DMS 273 (cell line): ENCODE data around the gene KIF27.
"Not testable (repeated sequence)": the region's sequence is repeated elsewhere in the genome, so short reads cannot be mapped to it uniquely, and the experiment has no call there.

Experiments used
- DNase-seq: peaks from one replicate; lab custom pipeline; 2025; ENCODE audit not compliant: unreplicated experiment; lab: John Stamatoyannopoulos, UW

KIF27 gene

DNA sequence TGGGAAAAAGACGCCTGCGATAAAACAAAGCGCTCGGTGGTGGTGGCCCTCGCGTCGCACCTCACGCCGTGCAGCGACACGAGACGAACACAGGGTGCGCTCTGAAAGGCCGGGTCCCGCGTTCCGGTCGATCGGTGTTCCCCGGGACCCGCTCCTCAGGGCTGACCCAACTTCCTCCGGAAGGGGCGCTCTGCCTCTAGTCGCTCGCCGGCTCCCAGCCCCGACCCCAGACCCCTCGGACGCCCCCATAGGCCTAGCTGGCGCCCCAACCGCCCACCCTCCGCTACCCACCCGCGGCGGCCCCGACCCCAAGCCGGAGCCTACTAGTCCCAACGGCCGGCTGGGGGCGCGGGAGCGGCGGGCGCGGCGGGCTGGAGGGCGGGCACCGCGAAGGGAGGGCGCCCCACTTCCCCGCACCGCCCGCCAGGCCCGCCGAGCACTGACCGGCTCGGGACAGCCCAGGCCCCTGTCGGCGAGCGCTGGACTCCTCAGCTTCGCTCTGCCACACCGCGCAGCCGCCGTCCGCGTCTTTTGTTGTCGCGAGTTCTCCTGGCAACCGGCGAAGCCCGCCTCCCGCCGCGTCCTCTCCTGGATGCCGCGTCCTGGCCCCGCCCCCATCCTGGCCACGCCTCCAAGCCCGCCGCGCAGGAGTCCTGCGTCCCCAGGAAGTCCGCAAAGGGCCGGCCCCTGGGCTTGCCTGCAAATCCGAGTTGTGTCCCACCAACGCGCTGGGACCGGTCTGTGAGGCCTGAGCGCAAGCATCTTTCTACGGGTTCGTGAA, at the start of gene KIF27:
Gene KIF27 (minus strand): TSS at position 506 of the 781 bp plus-strand sequence. CDS start 5,841 bp downstream, outside the sequence.
- peak; percentile 98 for DNase-seq

DNA sequence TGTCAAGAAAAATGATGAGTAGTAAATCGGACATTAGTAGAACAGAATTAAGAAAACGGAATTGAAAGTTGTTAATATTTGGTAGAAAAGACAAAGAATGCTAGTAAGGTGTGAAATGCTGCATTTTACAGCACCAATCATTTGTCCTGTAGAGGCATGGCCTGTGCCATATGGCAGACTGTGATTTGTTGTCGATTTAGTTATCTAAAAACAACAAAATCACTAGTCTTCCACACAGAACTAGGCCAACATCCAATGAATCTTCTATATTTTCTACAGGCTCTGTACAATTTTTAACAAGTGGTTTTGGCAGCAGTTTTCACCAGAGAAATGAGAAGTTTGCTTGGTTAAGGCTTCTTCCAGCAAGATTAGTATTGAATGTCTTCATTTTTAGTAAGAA, 48.4 kb upstream of the KIF27 start:
- DNase-seq, result peak; percentile 9

DNA sequence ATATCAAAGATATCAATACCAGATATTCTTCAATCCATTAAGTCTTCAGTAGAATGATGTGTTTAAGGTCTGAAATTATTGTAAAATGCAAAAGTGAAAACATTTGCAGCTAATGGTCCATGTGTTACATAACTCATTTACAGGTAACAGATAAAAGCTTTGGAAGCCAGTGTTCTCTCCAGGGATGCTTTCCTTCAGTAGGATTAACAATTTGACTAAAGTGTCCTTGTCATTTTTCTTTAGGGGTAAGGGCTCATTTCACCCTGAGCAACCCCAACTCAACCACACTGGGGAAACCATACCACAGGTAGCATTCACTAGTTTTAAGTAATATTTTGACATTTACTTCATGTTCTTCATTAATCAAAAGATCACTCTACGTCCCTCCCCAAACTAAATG, 45.8 kb upstream of the KIF27 start:
- DNase-seq, result peak; percentile 34

DNA sequence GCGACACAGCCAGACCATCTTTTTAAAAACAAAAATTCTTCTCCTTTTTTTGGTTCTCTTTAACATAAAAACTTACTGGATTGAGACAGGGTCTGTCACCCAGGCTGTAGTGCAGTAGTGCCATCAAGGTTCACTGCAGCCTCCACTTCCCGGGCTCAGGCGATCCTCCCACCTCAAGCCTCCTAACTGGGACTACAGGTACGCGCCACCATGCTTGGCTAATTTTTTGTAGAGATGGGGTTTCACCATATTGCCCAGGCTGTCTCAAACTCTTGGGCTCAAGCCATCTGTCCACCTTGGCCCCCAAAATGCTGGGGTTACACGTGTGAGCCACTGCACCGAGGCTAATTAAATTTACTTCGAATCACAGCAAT, 45.0 kb upstream of the KIF27 start:
- peak; percentile 78 for DNase-seq

- peak; percentile 87 for DNase-seq
These were observed 44.3 kb upstream of the KIF27 start for GRCh38 chr9:83965350-83966208.

- DNase-seq, result peak; percentile 49
These were observed 43.7 kb upstream of the KIF27 start for GRCh38 chr9:83964973-83965349.

GRCh38 chr9:83962165-83962564, 40.9 kb upstream of the KIF27 start:
- DNase-seq, result no peak

GRCh38 chr9:83960991-83961390, 39.8 kb upstream of the KIF27 start:
- no peak for DNase-seq

DNA sequence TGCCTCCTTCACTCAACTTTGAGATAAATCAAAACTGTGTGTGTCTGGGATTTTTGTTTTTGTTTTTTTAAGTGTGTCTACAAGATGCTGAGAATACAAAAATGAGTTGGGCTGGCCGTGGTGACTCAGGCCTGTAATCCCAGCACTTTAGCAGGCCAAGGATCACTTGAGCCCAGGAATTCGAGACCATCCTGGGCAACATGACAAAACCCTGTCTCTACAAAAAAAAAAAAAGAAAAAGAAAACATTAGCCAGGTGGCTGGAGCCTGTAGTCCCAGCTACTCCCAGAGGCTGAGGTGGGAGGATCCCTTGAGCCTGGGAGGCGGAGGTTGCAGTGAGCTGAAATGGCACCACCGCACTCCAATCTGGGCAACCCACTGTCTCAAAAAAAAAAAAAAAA, 37.8 kb upstream of the KIF27 start:
- DNase-seq, result peak; percentile 61

GRCh38 chr9:83957248-83957513, 35.9 kb upstream of the KIF27 start:
- DNase-seq, result no peak

- DNase-seq, result peak; percentile 80
These were observed 35.4 kb upstream of the KIF27 start for GRCh38 chr9:83956436-83957247.

GRCh38 chr9:83956086-83956435, 34.8 kb upstream of the KIF27 start:
- DNase-seq, result peak; percentile 58

- DNase-seq, result not testable (repeated sequence)
These were observed 26.9 kb upstream of the KIF27 start for GRCh38 chr9:83948096-83948495.

- no peak for DNase-seq
These were observed 19.5 kb upstream of the KIF27 start for GRCh38 chr9:83940590-83941303.

DNA sequence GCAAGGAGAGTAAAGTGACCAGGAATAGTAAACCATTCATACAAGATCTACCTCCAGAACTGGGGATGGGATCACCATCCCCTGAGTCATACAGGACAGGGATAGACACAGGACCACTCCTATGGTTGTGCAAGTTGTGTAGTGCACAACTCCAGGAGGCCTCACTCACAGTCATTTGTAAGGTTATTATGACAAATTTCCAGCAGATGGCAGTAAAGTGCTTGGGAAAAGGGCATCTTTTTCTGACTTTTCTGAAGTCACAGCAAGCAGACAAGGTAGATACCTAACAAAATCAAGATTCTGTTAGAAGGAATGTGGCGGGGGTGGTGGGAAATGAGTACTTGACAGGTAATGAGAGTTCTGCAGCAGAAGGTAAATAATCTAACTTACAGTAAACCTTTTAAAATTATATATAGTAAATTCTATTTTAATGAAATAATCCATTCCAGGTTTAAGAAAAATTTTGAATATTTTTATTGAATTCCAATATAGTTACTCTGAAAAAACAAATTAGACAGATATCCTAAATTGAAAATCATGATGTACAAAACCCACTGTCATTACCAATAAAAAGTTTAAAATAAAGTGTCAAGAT, 16.7 kb upstream of the KIF27 start:
- peak; percentile 89 for DNase-seq

- DNase-seq, result peak; percentile 4
These were observed 15.3 kb upstream of the KIF27 start for GRCh38 chr9:83936523-83936922.

GRCh38 chr9:83935276-83935935, 14.2 kb upstream of the KIF27 start:
- DNase-seq, result peak; percentile 74

GRCh38 chr9:83934569-83935275, 13.5 kb upstream of the KIF27 start:
- peak; percentile 48 for DNase-seq

DNA sequence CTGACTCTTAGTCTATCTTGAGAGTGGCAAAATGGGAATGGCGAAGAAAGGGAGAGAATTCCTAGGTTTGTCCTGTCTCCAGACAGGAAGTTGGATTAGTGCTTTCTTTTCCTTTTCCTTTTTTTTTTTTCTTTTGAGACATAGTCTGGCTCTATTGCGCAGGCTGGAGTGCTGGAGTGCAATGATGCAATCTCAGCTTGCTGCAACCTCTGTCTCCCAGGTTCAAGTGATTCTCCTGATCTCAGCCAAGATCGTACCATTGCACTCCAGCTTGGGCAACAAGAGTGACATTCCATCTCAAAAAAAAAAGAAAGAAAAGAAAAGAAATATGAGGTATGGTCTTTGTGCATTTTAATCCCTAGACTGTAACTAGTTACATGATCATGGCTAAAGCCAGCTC, 12.6 kb upstream of the KIF27 start:
- no peak for DNase-seq

DNA sequence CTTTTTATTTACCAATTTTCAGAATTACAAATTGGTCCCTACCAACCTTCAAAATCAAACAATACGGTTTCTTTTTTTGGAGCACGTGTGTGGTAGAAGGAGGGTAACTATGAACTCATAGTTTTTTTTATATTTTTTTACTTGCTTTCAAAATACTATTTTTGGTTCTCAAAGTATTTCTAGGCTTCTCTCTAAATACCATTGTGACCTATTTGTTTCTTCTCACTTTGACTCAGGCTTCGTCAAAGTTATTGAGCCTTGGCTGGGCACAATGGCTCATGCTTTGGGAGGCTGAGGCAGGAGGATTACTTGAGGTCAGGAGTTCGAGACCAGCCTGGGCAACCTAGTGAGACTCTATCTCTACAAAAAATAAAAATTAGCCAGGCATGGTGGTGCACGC, 11.6 kb upstream of the KIF27 start:
- no peak for DNase-seq
